Stimulated activated CD4-positive, alpha-beta T cell treated with anti-CD3 and anti-CD28 coated beads, Interleukin-15, amount 100 ng/mL, for 24 hours (primary cell): Measurements from ENCODE around the gene ZNF18.
"Not testable (repeated sequence)": the region's sequence is repeated elsewhere in the genome, so short reads cannot be mapped to it uniquely, and the experiment has no call there.

Source experiments
- DNase-seq: peaks from one replicate; pipeline ENCODE4 v3.0.0-alpha.2; 2020

ZNF18 gene

DNA sequence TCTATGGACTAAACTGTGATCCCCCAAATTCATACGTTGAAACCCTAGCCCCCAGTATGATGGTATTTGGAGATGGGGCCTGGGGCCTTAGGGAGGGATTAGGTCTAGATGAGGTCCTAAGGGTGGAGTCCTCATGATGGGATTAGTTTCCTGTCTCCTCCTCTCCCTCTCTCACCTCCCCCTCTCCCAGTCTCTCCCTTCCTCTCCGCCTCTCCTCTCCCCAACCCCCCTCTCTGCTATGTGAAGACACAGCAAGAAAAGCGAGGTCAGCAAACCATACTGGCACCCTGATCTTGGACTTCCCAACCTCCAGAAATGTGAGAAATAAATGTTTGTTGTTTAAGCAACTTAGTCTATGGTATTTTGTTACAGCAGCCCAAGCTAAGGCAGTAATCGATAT lies 15.4 kb downstream of the ZNF18 start:
- no peak for DNase-seq

DNA sequence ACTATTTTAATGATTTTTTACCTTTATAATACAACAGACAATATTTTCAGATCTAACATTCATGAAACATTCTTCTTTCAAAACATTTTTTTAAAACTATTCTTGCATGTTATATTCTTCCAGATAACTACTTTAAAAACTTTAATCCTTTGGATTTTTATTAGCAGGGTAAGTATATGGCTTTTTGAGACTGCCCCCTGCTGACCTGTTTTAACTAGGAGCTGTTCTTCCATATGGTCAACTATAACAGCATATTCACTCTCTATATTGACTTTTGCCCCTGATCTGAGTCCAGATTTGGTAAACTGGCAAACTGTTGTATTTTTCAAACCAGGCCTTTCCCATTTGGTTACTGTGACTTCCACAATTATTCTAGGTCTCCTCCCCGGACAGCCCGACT lies 16.5 kb downstream of the ZNF18 start:
- DNase-seq, result no peak

DNA sequence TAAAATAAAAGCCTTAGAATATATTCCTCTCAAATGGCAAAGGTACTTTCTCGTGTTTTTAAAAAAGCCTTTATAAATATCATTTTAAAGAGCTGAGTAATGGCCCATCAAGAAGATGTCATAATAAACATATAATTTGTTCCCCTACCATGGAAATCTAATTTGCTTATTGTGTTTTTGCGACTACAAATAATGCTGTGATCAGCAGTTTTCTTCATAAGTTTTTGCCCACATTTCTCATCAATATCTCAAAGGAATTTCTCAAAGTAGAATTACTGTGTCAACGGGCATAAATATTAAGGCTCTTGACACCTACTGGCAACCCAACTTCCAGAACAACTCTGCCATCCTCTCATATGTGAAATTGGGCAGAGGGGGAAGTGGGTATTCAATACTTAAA lies 17.5 kb downstream of the ZNF18 start:
- no peak for DNase-seq

DNA sequence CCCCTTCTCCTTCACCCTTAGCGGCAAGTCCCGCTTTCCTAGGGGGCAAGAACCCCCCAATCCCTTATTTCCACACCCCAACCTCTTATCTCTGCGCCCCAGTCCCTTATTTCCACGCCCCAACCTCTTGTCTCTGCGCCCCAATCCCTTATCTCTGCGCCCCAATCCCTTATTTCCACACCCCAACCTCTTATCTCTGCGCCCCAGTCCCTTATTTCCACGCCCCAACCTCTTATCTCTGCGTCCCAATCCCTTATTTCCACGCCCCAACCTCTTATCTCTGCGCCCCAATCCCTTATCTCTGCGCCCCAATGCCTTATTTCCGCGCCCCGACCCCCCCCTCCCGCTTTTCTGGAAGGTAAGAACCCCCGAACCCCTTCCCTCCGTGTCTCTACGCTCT lies 24.5 kb downstream of the ZNF18 start:
- DNase-seq, result not testable (repeated sequence)

DNA sequence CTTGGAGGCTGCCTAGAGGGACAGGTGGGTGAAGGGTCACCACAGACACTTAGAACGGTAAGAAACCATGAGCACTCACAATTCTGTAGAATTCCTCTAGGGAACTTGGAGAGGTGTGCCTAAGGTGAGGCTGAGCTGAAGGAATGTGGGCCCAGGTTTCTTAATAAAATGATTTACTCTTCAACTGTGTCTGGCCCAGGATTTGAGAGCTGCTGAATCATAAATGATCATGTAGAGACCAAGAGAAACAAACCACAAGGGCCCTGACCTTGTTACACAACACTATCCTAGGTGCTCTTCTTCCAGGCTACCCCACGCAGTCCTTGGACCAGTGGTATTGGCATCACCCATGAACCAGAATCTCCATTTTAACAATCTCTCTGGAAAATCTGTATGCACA lies 27.7 kb downstream of the ZNF18 start:
- no peak for DNase-seq

DNA sequence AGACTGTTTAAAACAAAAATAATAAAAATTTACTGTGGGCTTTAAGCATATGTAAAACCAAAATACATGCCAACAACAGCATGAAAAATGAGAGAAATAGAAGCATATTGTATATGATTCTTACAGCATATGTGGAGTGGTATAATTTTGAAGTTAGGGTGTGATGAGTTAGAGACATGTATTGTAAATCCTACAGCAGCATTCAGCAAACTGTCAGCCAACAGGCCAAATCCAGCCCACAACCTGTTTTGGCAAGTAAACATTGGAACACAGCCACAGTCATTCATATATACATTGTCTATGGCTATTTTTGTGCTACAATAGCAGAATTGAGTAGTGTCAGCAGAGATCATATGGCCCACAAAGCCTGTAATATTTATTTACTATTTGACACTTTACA lies 42.3 kb downstream of the ZNF18 start:
- DNase-seq, result no peak

DNA sequence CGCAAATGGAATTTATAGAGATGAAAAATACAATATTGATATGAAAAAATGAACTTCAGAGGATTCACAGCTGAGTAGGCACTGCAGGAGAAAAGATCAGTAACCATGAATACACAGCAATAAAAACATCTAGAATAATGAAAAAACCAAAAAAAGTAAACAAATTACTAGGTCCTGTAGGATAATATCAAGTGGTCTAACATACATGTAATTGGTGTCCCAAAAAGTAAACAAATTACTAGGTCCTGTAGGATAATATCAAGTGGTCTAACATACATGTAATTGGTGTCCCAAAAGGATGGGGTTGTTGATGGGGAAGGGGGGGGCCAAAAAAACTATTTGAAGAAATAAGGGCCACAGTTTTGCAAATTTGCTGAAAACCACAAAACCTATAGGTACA lies 43.4 kb downstream of the ZNF18 start:
- DNase-seq, result no peak

DNA sequence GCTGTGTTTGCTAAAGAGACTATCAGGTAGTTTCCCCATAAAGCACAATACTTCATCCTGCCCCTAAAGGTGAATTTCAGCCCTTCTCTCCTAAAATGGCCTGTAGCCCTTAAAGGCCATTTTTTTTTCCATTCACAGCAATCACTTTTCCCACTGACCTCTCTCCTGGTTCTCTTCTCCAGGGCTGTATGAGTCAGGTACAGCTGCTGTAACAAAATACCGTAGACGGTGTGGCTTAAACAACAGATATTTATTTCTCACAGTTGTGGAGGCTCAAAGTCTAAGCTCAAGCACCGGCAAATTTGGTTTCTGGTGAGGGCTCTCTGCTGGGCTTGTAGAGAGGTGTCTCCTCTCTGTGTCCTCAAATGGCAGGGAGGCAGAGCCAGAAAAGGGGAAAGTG lies 44.7 kb downstream of the ZNF18 start:
- no peak for DNase-seq

DNA sequence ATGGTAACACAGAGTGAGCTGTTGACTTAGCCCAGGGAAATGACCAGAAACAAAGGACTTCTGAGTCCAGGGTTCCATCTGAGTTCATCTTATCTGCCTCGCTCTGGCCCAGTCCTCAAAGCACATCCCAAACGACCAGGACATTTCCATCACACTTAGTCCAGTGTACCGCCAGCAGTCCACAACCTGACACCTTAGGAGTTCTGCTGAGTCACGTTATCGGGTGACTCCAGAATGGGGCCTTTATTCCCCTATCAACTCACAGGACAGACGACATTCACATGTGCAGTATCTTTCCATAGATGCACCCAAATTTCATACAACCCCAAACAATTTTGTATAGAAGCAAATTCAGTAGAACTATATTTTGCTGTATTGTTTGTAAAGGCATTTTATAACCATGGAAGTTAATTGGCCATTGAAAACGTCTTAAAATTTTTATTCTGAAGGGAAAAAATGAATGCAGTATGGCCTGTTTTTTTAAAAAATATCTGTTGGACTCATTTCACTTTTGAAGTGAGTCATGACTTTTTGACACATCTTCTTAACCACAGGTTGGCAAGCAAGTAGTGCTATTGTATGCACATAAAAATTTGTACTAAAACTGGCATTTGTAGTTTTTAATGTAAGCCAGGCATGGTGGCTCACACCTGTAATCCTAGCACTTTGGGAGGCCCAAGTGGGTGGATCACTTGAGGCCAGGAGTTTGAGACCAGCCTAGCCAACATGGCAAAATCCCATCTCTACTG lies 46.3 kb downstream of the ZNF18 start:
- no peak for DNase-seq

DNA sequence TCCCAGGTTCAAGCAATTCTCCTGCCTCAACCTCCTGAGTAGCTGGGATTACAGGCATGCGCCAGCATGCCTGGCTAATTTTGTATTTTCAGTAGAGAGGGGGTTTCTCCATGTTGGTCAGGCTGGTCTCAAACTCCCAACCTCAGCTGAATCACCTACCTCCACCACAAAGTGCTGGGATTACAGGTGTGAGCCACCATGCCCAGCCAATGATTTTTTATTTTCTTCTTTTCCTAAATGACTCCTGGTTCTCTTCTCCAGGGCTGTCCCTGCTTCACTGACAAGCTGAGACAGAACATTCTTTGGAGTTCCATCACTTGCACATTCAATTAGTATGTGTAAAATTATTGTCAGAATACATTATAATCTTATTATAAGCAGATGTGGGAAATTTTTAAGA lies 47.7 kb downstream of the ZNF18 start:
- DNase-seq, result not testable (repeated sequence)

DNA sequence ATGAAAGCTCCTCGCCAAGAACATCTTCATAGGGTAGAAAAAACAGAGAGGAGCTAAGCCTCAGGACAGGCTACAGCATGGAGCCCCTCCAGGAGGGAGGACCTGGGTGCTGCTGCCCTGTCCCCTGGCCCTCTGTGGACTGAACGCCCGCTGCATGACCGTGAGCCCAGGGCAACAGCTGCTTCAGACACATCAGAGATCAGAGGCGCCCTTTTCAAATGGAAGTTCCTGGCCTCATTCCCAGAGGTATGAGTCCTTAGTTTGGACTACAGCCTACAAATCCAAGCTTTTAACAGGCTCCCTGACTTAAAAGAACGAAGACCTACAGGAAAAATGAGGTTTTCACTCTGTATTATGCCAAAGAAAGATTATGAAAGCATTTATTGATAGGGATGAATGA lies 48.5 kb downstream of the ZNF18 start:
- DNase-seq, result no peak

DNA sequence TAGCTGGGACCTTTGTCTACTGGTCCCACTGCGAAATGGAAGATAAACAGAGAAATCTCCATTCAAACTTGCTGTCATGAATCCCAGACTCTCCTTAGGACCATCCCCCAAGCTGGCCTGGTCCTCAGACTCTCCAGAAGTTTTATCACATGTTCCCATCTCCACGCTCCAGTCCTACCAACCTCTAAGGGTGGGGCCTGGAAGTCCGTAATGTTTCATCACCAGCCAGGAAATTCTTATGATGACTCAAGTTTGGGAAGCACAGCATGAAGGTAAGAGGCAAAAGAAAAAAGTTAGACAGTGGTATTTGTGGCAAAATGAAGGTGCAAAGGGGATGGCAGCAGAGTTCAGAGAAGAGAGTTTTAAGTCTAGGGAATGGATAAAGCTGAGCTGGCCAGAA lies 52.7 kb downstream of the ZNF18 start:
- DNase-seq, result no peak

DNA sequence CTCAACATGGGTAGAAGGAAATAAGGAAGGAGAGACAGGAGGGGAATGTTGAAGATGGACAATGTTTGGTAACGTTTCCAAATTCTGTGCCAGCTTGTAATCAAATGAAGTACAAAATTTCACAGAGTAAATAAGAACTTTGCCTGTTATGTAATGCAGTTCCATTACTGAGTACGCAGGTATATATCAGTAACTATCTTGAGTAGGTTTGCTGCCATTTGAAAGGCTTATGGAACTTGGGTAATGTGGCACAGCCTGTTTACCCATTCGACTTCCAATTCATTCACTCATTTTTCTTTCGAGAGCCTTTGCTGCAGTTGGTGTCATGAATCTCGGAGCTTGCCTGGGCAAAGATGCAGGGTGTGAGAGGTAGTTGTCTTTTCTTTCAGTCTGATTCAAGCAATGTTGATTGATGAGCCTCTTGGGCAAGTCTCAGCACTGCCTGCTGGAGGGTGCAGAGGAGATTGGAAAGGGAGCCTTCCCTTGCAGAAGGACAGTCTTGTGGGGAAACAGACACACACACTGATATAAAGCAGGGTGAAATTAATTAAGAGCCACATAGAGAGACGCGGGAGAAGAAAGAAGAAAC lies 53.4 kb downstream of the ZNF18 start:
- DNase-seq, result no peak

DNA sequence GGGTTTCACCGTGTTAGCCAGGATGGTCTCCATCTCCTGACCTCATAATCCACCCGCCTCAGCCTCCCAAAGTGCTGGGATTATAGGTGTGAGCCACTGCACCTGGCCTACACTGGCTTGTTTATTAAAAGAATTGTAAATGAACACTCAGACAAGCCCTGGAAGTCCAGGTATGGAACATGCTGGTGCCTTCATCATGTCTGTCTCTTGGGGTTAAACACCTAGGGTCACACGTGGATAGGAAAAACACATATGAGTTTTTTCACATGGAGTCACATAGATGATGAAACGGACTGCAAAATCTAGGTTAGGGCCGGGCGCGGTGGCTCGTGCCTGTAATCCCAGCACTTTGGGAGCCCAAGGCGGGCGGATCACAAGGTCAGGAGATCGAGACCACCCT lies 54.2 kb downstream of the ZNF18 start:
- not testable (repeated sequence) for DNase-seq

DNA sequence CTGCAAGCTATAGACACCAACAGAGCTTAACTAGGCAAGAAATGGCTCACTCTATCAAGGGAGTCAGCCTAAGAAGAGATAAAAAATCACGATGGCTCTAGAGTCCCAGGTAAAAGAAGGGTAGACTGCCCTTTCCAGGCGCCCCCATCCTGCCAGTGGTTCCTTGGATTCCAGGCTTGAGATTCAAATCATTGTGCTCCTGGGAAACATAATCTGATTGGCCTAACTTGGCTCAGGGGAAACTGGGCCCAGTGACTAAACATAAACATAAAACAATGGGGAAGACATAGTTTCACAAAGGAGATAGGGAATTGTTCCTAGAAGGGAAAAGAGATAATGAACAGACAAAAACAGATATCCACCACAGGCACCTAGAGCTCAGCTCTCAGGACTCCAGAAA lies 56.4 kb downstream of the ZNF18 start:
- no peak for DNase-seq

DNA sequence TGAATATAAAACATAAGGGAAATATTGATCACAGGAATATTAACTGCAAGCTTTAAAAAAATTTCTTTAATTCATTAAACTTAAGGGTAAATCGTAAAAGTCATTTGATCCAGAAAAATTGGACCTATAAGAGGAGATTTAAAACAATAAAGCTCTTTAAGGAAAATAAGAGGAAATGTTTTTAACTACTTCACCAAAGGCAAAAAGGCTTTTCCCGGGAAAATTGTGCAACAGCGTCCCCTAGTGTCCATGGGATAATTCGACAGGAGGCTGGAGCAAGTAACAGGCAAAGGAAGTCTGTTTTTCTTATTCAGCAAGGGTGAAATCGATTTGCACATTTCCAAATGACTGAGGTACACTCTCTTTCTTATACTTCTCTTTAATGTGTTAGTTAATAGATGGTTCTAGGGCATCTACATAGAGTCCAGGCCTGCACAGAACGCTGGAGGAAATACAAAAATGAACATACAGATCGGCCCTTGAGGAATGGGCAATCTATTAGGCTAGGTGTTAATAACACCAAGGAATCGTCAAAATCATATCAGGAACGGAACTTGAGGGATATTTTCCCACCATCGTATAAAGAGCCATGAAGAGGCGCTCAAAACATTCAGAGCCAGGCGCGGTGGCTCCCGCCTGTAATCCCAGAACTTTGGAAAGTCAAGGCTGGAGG lies 61.4 kb downstream of the ZNF18 start:
- peak; percentile 37 for DNase-seq

DNA sequence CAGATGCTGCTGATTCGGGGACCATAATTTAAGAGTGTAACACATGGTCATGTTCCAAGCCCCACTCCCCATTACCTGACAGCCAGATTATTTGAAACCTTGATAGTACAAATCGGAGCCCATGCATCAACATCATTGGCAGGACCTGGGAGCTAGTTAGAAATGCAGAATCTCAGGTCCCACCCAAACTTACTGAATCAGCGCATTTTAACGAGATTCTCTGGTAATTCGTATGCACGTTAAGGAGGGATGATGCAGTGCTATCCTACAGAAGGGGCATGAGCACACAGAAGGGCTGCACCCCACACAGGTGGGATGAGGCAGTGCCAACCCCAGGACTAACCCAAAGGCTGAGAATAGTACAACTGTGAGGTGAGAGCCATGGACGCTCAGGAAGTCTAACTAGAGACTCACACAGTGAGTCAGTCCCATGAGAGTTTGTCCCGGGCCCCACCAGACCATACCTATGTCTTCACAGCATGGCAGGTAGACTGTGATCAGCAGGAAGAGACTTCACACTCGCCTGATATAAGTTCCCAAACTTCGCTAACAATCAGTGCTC lies 64.9 kb downstream of the ZNF18 start:
- DNase-seq, result no peak

DNA sequence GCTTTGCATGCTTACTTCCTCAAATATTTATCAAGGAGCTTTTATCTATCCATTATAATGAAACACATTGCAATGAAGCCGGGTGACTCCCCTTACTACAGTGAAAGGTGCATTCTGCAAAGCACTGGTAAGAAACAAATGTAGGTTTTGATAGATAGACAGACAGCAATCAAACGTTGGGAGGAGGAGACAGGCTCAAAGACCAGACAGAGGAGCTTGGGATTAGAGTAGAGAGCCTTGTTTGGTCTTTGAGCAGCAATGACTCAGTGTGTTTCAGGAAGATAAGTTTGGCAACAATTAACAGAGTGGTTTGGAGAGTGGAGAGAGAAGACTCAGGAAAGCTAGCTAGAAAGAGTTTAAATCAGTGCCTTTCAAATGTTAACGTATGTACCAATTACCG lies 68.8 kb downstream of the ZNF18 start:
- DNase-seq, result no peak
